ENCODE results near the gene USP7.

The USP7 gene

GRCh38 chr16:8924214-8924613 lies 39.5 kb downstream of the USP7 start:
- peaks cover 29% of the 10 kb centered on the region for H3K36me3 ChIP-seq (replicated peaks; ENCODE audit: insufficient read depth, low read length)
- no peak overlapping the region for H3K4me2 ChIP-seq (ENCODE audit: low read depth, low read length)
- H3F3A ChIP-seq (ENCODE audit: insufficient read depth, low read length): 0 out of 2 replicates have a peak, but pooled peaks cover 5% of the 10 kb centered on the region
- H3K27me3 ChIP-seq (replicated peaks; ENCODE audit: insufficient read depth, low read length): no peaks in the 10 kb centered on the region
- H3K4me1 ChIP-seq (ENCODE audit: low read length): 0 out of 2 replicates have a peak, but pooled peaks cover 4% of the 10 kb centered on the region
- H3K27ac ChIP-seq (ENCODE audit: low read length): no peak overlapping the region
- H3K9me3 ChIP-seq (replicated peaks; ENCODE audit: insufficient read depth, low read length): no peaks in the 10 kb centered on the region
- TF ChIP-seq EZH2phosphoT487 (IDR thresholded peaks at IDR 0.05; ENCODE audit: low read length): no peak
- no peak overlapping the region for H3K4me3 ChIP-seq (ENCODE audit: low read length)
- no peak overlapping the region for H3K9ac ChIP-seq (ENCODE audit: low read length)
- H3K9me2 ChIP-seq (replicated peaks; ENCODE audit: insufficient read depth, low read length): no peaks in the 10 kb centered on the region
- peaks cover 63% of the 10 kb centered on the region for H4K20me1 ChIP-seq (ENCODE audit: insufficient read depth, low read length)
- H2AFZ ChIP-seq (ENCODE audit: low read length): no peak overlapping the region
- peaks cover 99% of the 10 kb centered on the region for H3K79me2 ChIP-seq (ENCODE audit: low read length)
- DNase-seq: no peak

GRCh38 chr16:8923199-8923598 lies 40.5 kb downstream of the USP7 start:
- 0 out of 2 replicates have a peak, but pooled peaks cover 4% of the 10 kb centered on the region for H3K4me1 ChIP-seq (ENCODE audit: low read length)
- peaks cover 54% of the 10 kb centered on the region for H4K20me1 ChIP-seq (ENCODE audit: insufficient read depth, low read length)
- no peaks in the 10 kb centered on the region for H3K27me3 ChIP-seq (replicated peaks; ENCODE audit: insufficient read depth, low read length)
- 0 out of 2 replicates have a peak, but pooled peaks cover 5% of the 10 kb centered on the region for H3F3A ChIP-seq (ENCODE audit: insufficient read depth, low read length)
- DNase-seq: no peak
- H3K79me2 ChIP-seq (ENCODE audit: low read length): peaks cover 99% of the 10 kb centered on the region
- H3K27ac ChIP-seq (ENCODE audit: low read length): no peak overlapping the region
- no peak overlapping the region for H3K9ac ChIP-seq (ENCODE audit: low read length)
- no peaks in the 10 kb centered on the region for H3K9me3 ChIP-seq (replicated peaks; ENCODE audit: insufficient read depth, low read length)
- no peak overlapping the region for H3K4me2 ChIP-seq (ENCODE audit: low read depth, low read length)
- peaks cover 27% of the 10 kb centered on the region for H3K36me3 ChIP-seq (replicated peaks; ENCODE audit: insufficient read depth, low read length)
- TF ChIP-seq EZH2 (optimal IDR thresholded peaks at IDR 0.05; ENCODE audit: low read depth, low read length) (no peak), CTCF (IDR thresholded peaks at IDR 0.05; ENCODE audit: low read length) (no peak), EZH2phosphoT487 (IDR thresholded peaks at IDR 0.05; ENCODE audit: low read length) (no peak)
- no peaks in the 10 kb centered on the region for H3K9me2 ChIP-seq (replicated peaks; ENCODE audit: insufficient read depth, low read length)
- no peak overlapping the region for H3K4me3 ChIP-seq (ENCODE audit: low read length)
- H2AFZ ChIP-seq (ENCODE audit: low read length): no peak overlapping the region

- H3F3A ChIP-seq (ENCODE audit: insufficient read depth, low read length): 0 out of 2 replicates have a peak, but pooled peaks cover 5% of the 10 kb centered on the region
- TF ChIP-seq CTCF (IDR thresholded peaks at IDR 0.05; ENCODE audit: low read length) (no peak), EZH2phosphoT487 (IDR thresholded peaks at IDR 0.05; ENCODE audit: low read length) (no peak), EZH2 (optimal IDR thresholded peaks at IDR 0.05; ENCODE audit: low read depth, low read length) (no peak)
- H3K9me3 ChIP-seq (replicated peaks; ENCODE audit: insufficient read depth, low read length): no peaks in the 10 kb centered on the region
- no peaks in the 10 kb centered on the region for H3K9me2 ChIP-seq (replicated peaks; ENCODE audit: insufficient read depth, low read length)
- H3K4me3 ChIP-seq (ENCODE audit: low read length): no peak overlapping the region
- H3K4me2 ChIP-seq (ENCODE audit: low read depth, low read length): no peak overlapping the region
- H3K27me3 ChIP-seq (replicated peaks; ENCODE audit: insufficient read depth, low read length): no peaks in the 10 kb centered on the region
- no peak overlapping the region for H3K27ac ChIP-seq (ENCODE audit: low read length)
- H3K9ac ChIP-seq (ENCODE audit: low read length): no peak overlapping the region
- H3K79me2 ChIP-seq (ENCODE audit: low read length): peaks cover 99% of the 10 kb centered on the region
- H2AFZ ChIP-seq (ENCODE audit: low read length): no peak overlapping the region
- no peak for DNase-seq
- H4K20me1 ChIP-seq (ENCODE audit: insufficient read depth, low read length): peaks cover 38% of the 10 kb centered on the region
- peaks cover 32% of the 10 kb centered on the region for H3K36me3 ChIP-seq (replicated peaks; ENCODE audit: insufficient read depth, low read length)
- 0 out of 2 replicates have a peak, but pooled peaks cover 4% of the 10 kb centered on the region for H3K4me1 ChIP-seq (ENCODE audit: low read length)
Measured at GRCh38 chr16:8921347-8921984, 42.2 kb downstream of the USP7 start.
